K562 (cell line): Measurements from ENCODE around the gene FOXO4. TPM values are rescaled to one million over a fixed set of nuclear protein-coding genes. Genes with fewer than 3 reads are reported as not detected.

ENCODE experiments used
- ATAC-seq: fragments of 200-7000 bp; cut with Tn5 transposase; 3 replicates; pipeline ENCODE4 v1.9.1; 2020; ENCODE audit warnings: moderate library complexity
- BruUV-seq: library from RNA; stranded (reverse); fragments of 400-500 nt; replicated peaks from 2 replicates; lab custom pipeline; 2021; lab: Mats Ljungman, UMichigan
- CTCF ChIA-PET: fragments of 300-600 bp; formaldehyde crosslinking; extraction: SDS; loops from one replicate; lab custom pipeline; 2021; ENCODE audit warnings: low intra/inter-chr PET ratio; lab: Yijun Ruan, JAX
- POLR2A ChIA-PET: fragments of 300-600, 350-650 bp; sonication (Branson Sonifier 250); formaldehyde crosslinking; extraction: SDS; loops from one replicate; lab custom pipeline; 2021; ENCODE audit warnings: antibody characterized with exemption, inconsistent platforms; lab: Yijun Ruan, JAX
- DNase-seq, 4 experiments: peaks; one replicate each; pipeline versions ENCODE4 v3.0.0 to v3.0.0-alpha.2; 2011 to 2018; ENCODE audit warnings: low spot score in 3 of 4, mixed read lengths in 3 of 4; ENCODE audit errors: extremely low read depth in 1 of 4
- FAIRE-seq: peaks from 2 replicates; lab custom pipeline; 2011; peaks lifted over from hg19 to GRCh38; lab: Jason Lieb, UNC
- H2AFZ ChIP-seq: 2 replicates; pipeline ENCODE4 v1.6.0; 2011; ENCODE audit warnings: low read depth, low read length, control low read depth, inconsistent platforms
- H3K27ac ChIP-seq: fragments of 200-600 bp; 3 replicates; pipeline ENCODE4 v1.8.0; 2011; ENCODE audit warnings: low read depth, mild to moderate bottlenecking, control low read depth, inconsistent platforms, low read length, moderate library complexity, mixed read lengths; ENCODE audit errors: extremely low read depth
- H3K27me3 ChIP-seq, 2 experiments: fragments of 300-600 bp in 1 of 2; 2 replicates in 1 of 2; 3 replicates in 1 of 2; pipeline versions ENCODE4 v1.6.0 to v1.8.0; 2011; ENCODE audit warnings: inconsistent platforms in 2 of 2, low read length in 2 of 2, mild to moderate bottlenecking in 1 of 2, mixed read lengths in 1 of 2, moderate library complexity in 1 of 2; ENCODE audit not compliant: control insufficient read depth in 2 of 2, insufficient read depth in 2 of 2
- H3K36me3 ChIP-seq: fragments of 300-600 bp; 3 replicates; pipeline ENCODE4 v1.8.0; 2011; ENCODE audit warnings: mild to moderate bottlenecking, low read length, inconsistent platforms; ENCODE audit not compliant: control insufficient read depth, insufficient read depth
- H3K4me1 ChIP-seq, 2 experiments: fragments of 200-600 bp in 1 of 2; replicated peaks in 1 of 2; 2 replicates in 1 of 2; 3 replicates in 1 of 2; pipeline versions ENCODE4 v1.5.1 to v1.8.0; 2011; ENCODE audit warnings: inconsistent platforms in 2 of 2, low read length in 2 of 2, mild to moderate bottlenecking in 1 of 2, mixed read lengths in 1 of 2, moderate library complexity in 1 of 2; ENCODE audit not compliant: control insufficient read depth in 2 of 2, insufficient read depth in 2 of 2
- H3K4me2 ChIP-seq: 2 replicates; pipeline ENCODE4 v1.6.1; 2011; ENCODE audit warnings: low read length, control low read depth, inconsistent platforms, mixed read lengths; ENCODE audit not compliant: insufficient read depth
- H3K4me3 ChIP-seq: fragments of 200-600 bp; sonication (generic), shearing (Covaris generic); 2 replicates; pipeline ENCODE4 v1.5.1; 2016; ENCODE audit warnings: control low read depth, inconsistent platforms
- H3K79me2 ChIP-seq: fragments of 200-600 bp; 3 replicates; pipeline ENCODE4 v1.8.0; 2011; ENCODE audit warnings: low read length, inconsistent platforms; ENCODE audit not compliant: control insufficient read depth, insufficient read depth
- H3K9ac ChIP-seq, 2 experiments: 2 replicates each; pipeline versions ENCODE4 v1.6.0 to v1.6.1; 2011; ENCODE audit warnings: low read depth in 2 of 2, low read length in 2 of 2, control low read depth in 1 of 2, inconsistent platforms in 1 of 2, mild to moderate bottlenecking in 1 of 2, mixed read lengths in 1 of 2; ENCODE audit not compliant: insufficient read depth in 1 of 2
- H3K9me1 ChIP-seq: one replicate; pipeline ENCODE4 v1.6.0; 2011; ENCODE audit warnings: inconsistent platforms, mild to moderate bottlenecking, low read length, moderate library complexity; ENCODE audit not compliant: control insufficient read depth, insufficient read depth
- H3K9me3 ChIP-seq: replicated peaks from 2 replicates; pipeline ENCODE4 v1.5.1; 2011; ENCODE audit warnings: low read depth, low read length, inconsistent platforms; ENCODE audit not compliant: control insufficient read depth, insufficient read depth
- H4K20me1 ChIP-seq: replicated peaks from 2 replicates; pipeline ENCODE4 v1.6.1; 2011; ENCODE audit warnings: low read length, inconsistent platforms, mixed read lengths; ENCODE audit not compliant: control insufficient read depth, insufficient read depth
- ELF2 ChIP-seq: fragments of 250-450 bp; sonication (Bioruptor Pico); IDR thresholded peaks from 2 replicates; pipeline ENCODE4 v1.5.0; 2021; ENCODE audit warnings: mild to moderate bottlenecking
- KDM4B ChIP-seq, 2 experiments: fragments of 450-650 bp in 1 of 2; sonication (generic) in 1 of 2; IDR thresholded peaks; 2 replicates each; pipeline ENCODE4 v1.6.1; 2016 to 2017; ENCODE audit warnings: borderline replicate concordance in 2 of 2, antibody characterized with exemption in 1 of 2, low read depth in 1 of 2, mild to moderate bottlenecking in 1 of 2
- NFATC3 ChIP-seq: fragments of 450-650 bp; IDR thresholded peaks from 2 replicates; pipeline ENCODE4 v1.6.1; 2017; ENCODE audit warnings: mild to moderate bottlenecking
- ZNF174 ChIP-seq: fragments of 250-450 bp; sonication (Bioruptor Pico); IDR thresholded peaks from 2 replicates; pipeline ENCODE4 v1.4.0; 2020; ENCODE audit warnings: mild to moderate bottlenecking
- WGBS: fragments of 100-300 bp; shearing (Covaris generic); methylation state at CpG from one replicate; pipeline ENCODE4 v1.1.6; 2016; ENCODE audit warnings: low coverage, mixed read lengths; ENCODE audit not compliant: insufficient coverage; ENCODE audit errors: missing lambda C conversion rate; 5-methylcytosine and 5-hydroxymethylcytosine counted together
- in situ Hi-C: fragments of 300-500 bp; cut with MboI; formaldehyde crosslinking; loops from 4 replicates; pipeline ENCODE4 v1.15.0; 2018; ENCODE audit warnings: inconsistent platforms, mixed read lengths
- intact Hi-C: fragments of 100-400 bp; cut with micrococcal nuclease; formaldehyde crosslinking; loops from 2 replicates; pipeline ENCODE4 v1.14.2; 2022
- polyA plus RNA-seq, 8 experiments: library from polyadenylated mRNA; depleted of rRNA in 4 of 8; stranded (reverse) in 5 of 8; unstranded in 3 of 8; fragments of >200 nt; fragmentation: Nextera tagmentation in 2 of 8; fragmentation: Illumina TruSeq in 1 of 8; extraction: Ambion mirVana in 2 of 8; extraction: Trizol in 1 of 8; gene quantifications; 2 replicates each; pipeline versions ENCODE4 v1.2.1 to v1.2.3, GENCODE V29; 2011 to 2014; ENCODE audit warnings: inconsistent platforms in 1 of 8, missing spikeins in 1 of 8
- total RNA-seq, 7 experiments: library from RNA; depleted of rRNA in 6 of 7; stranded (reverse); fragments of >200 nt in 6 of 7; fragmentation: Illumina TruSeq in 2 of 7; extraction: Trizol in 2 of 7; gene quantifications; 2 replicates each; pipeline versions ENCODE4 v1.2.1 to v1.2.3, GENCODE V29; 2011 to 2021; ENCODE audit warnings: low replicate concordance in 1 of 7
- TF ChIP-seq, protein P1 (sequence below): fragments of 150-350 bp; conservative IDR thresholded peaks from 2 replicates; pipeline ENCODE4 v1.6.1; 2014; ENCODE audit warnings: low read length
- TF ChIP-seq, protein P2 (sequence below): fragments of 250-450 bp; sonication (Bioruptor Pico); IDR thresholded peaks from 2 replicates; pipeline ENCODE4 v1.6.1; 2021; ENCODE audit warnings: mild to moderate bottlenecking
- TF ChIP-seq, protein P3 (sequence below): fragments of 450-650 bp; formaldehyde crosslinking; IDR thresholded peaks from 2 replicates; pipeline ENCODE4 v1.4.0; 2022; ENCODE audit warnings: missing genetic modification characterization

The FOXO4 gene
- total and polyA plus RNA-seq, 9 of the 15 experiments (the other 6 are each of a cell fraction or from before 2014, with no cell fraction given): 0.13 to 26.6 (median 8.5) TPM

- 70% methylated on average over 2 of the region's 8 CpGs for WGBS
- Histone ChIP-seq H4K20me1 (no peaks in the 10 kb centered on the region), H3K9ac (no peak overlapping the region; a peak in 1 of 4 replicates), H3K79me2 (no peaks in the 10 kb centered on the region), H3K27ac (no peak overlapping the region), H3K4me3 (no peak overlapping the region), H3K4me2 (no peak overlapping the region), H3K9me1 (no peaks in the 10 kb centered on the region), H3K36me3 (peaks cover 5% of the 10 kb centered on the region; the same call in 2 of the 3 replicates), H3K9me3 (no peaks in the 10 kb centered on the region), H3K27me3 (no peaks in the 10 kb centered on the region), H3K4me1 (peaks cover 10 to 44% of the 10 kb centered on the region in 2 experiments; a peak in 4 of 5 replicates), H2AFZ (no peak overlapping the region)
- ChIA-PET CTCF (no interaction called here), POLR2A (interaction anchor here (0.7 kb wide), 1 partner anchor 179 kb away, joined by 4 read pairs; no protein-coding TSS in a partner anchor)
- ATAC-seq (no peak), DNase-seq (no peak), FAIRE-seq (no peak)
- BruUV-seq: no TSS peak
- TF ChIP-seq, protein P1, sequence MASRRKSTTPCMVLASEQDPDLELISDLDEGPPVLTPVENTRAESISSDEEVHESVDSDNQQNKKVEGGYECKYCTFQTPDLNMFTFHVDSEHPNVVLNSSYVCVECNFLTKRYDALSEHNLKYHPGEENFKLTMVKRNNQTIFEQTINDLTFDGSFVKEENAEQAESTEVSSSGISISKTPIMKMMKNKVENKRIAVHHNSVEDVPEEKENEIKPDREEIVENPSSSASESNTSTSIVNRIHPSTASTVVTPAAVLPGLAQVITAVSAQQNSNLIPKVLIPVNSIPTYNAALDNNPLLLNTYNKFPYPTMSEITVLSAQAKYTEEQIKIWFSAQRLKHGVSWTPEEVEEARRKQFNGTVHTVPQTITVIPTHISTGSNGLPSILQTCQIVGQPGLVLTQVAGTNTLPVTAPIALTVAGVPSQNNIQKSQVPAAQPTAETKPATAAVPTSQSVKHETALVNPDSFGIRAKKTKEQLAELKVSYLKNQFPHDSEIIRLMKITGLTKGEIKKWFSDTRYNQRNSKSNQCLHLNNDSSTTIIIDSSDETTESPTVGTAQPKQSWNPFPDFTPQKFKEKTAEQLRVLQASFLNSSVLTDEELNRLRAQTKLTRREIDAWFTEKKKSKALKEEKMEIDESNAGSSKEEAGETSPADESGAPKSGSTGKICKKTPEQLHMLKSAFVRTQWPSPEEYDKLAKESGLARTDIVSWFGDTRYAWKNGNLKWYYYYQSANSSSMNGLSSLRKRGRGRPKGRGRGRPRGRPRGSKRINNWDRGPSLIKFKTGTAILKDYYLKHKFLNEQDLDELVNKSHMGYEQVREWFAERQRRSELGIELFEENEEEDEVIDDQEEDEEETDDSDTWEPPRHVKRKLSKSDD: no peak
- TF ChIP-seq KDM4B (IDR thresholded peaks at IDR 0.05; ENCODE audit: borderline replicate concordance in 2 of 2, low read depth in 1 of 2) (no peak), NFATC3 (no peak), ELF2 (CRISPR knock-in tag) (no peak), ZNF174 (CRISPR knock-in tag) (no peak)
- TF ChIP-seq, protein P2, sequence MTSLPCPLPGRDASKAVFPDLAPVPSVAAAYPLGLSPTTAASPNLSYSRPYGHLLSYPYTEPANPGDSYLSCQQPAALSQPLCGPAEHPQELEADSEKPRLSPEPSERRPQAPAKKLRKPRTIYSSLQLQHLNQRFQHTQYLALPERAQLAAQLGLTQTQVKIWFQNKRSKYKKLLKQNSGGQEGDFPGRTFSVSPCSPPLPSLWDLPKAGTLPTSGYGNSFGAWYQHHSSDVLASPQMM (CRISPR knock-in tag): no peak
- TF ChIP-seq, protein P3, sequence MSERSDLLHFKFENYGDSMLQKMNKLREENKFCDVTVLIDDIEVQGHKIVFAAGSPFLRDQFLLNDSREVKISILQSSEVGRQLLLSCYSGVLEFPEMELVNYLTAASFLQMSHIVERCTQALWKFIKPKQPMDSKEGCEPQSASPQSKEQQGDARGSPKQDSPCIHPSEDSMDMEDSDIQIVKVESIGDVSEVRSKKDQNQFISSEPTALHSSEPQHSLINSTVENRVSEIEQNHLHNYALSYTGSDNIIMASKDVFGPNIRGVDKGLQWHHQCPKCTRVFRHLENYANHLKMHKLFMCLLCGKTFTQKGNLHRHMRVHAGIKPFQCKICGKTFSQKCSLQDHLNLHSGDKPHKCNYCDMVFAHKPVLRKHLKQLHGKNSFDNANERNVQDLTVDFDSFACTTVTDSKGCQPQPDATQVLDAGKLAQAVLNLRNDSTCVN (CRISPR knock-in tag): no peak
- in situ Hi-C loops (no loop called here), intact Hi-C loops (no loop called here)
These were observed 52.6 kb downstream of the FOXO4 start for GRCh38 chrX:71148278-71148663.
